GM19452 (cell line): ENCODE data around the gene RIMBP2.

Experiments used
- ATAC-seq: cut with Tn5 transposase; IDR thresholded peaks from one replicate; pipeline ENCODE4 v1.9.1; 2021; ENCODE audit not compliant: unreplicated experiment

RIMBP2 gene

DNA sequence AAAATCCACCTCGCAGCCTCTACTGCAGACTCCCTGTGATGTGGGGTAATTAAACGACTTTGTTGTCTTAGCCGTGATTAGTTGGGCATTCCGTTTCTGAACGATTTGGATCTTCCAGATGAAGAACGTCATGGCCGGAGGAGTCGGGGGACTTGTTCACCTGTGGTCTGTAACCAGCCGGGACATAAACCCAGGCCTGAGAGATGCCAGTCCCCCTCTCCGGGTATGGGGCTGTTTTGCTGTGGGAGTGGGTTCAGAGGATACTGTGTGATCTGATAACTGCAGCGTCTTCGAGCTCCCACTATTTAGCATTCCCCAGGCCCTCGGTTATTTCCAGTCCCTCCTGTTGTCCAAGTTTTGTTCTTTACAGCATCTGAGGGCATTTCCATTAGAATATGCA is 282.3 kb downstream of the RIMBP2 start:
- no peak for ATAC-seq

DNA sequence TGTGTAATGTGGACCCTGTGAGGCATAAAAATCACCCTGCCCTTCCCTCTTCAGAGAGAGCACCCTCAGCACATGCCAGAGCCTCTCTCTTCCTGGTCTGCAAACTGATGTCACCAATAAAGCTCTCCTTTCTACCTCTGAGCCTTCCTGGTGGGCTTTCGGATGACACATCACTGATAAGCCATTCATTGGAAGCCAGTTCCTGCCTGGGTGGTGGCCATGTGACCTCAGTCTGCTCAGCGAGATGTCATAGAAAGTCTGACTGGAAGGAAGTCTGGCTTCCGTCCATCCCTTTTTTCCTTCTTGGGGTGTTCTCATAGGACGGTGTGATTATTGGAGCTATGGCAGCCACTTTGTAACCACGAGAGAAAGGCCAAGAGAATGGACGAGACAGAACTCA is 282.7 kb downstream of the RIMBP2 start:
- no peak for ATAC-seq

DNA sequence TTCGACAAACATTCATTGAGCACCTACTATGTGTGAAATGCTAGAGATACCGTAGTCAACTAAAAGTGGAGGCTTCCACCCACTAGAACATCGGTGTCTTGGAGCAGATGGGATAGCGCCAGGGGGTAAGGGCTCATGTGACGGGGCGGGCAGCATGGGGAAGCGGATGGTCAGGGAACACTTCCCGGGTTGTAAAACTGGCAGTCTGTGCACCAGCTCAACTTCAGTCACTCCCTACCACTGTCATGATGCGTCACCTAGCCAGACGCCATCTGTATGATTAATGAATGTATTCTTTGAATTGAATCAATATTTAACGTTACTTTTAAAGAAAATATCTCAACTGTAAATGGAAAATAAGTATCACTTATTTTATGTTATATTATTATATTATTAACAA is 284.9 kb downstream of the RIMBP2 start:
- no peak for ATAC-seq

DNA sequence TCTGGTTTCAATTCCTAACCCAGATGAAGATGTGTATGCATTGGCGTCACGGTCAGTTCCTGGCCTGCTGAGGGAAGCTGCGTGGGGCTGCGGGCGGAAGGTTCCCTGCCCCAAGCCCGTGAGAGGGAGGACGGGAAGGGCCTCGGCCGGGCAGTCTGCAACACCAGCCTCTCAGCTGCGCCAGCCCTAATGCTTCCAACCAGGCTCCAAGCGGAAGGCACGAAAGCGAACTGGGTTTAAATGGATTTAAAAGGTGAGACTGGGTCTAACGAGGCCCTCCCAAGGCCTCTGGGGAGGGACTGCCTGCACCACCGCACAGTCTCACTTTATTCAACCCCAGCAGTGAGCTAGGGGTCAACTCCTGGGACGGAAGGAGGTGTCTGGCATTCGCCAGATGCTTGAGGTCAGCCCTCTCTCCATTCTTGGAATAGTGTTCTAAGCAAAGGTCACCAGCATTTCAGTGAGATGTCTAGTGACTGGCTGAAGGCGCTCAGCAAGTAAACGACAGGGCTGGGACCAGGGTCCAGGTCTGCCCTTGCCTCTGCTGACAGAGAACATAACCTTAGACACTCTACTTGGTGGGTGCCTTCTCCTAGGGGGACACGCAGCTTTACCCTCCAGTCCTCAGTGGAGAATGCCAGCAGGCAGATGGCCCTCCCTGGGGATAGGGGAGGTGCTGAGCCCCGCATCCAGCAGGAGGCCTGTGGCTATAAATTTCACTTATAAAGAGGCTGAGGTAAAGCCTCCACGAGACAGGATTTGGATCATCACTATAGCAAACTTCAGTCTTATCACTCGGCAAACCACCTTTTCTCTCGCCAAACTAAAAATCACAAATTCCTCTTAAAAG is 286.2 kb downstream of the RIMBP2 start:
- no peak for ATAC-seq

DNA sequence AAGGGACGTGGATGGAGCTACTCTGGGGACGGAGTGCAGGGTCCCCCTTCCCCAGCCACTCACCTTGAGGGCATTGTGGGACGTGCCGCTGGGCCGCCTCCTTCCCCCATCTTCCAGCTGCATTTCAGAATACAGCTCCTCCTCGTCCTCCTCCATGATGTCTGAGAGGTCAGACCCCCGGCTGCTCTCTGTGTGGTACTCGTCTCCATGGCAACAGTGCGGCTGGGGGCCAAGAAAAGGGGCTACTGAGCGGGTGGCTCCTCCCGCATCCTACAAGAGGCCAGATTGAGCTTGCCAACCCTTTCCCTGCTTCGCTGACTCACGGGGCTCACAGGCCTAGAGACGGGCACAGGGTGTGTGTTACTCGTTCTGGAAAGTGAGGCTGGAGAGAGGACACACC is 288.0 kb downstream of the RIMBP2 start:
- no peak for ATAC-seq

DNA sequence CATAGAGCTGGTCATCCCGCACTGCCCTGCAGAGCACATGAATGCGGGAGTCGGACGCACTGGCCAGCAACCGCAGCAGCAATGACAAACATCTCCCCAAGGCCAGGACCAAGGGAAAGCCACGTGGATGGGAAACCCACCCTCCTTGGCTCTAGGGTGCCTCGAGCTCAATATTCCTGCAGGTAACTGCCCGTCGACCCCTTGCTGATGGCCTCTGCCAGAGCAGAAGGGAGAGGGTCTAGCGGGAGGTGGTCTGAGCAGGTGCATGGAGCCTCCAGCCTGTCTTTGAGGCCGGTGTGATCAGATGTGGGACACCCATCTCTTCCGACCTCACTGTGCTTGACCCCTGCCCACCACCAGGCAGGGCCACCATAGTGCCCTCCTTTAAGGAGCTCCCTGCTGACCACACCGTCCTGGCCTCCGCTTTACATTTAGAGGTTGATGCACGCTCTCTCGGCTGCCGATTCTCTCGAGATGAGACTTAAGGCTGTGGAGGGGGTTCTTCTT is 288.7 kb downstream of the RIMBP2 start:
- no peak for ATAC-seq

DNA sequence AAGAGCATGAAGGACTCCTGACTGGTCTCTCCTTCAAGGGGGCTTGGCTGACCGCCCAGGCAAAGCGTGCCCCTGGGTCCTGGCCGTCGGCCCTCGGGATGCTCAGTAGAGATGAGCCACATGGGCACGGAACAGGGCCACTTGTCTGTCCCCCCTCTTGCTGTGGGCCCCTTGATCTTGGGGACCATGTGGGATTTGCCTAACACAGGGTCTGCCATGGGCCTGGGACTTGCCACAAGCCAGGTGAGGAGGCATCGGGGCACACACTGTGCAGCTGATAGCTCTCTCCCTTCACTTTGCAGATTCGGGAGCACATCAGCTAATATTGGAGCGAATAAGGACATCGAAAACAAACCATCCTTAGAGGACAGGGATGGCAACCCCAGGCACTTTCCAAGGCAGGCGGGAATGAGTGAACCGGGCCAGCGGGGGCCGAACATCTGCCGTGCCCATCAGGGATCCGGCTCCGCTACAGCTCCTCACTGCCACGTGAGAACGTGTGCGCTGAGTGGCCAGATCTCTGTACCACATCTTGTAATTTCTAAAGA is 290.3 kb downstream of the RIMBP2 start:
- ATAC-seq = no peak

DNA sequence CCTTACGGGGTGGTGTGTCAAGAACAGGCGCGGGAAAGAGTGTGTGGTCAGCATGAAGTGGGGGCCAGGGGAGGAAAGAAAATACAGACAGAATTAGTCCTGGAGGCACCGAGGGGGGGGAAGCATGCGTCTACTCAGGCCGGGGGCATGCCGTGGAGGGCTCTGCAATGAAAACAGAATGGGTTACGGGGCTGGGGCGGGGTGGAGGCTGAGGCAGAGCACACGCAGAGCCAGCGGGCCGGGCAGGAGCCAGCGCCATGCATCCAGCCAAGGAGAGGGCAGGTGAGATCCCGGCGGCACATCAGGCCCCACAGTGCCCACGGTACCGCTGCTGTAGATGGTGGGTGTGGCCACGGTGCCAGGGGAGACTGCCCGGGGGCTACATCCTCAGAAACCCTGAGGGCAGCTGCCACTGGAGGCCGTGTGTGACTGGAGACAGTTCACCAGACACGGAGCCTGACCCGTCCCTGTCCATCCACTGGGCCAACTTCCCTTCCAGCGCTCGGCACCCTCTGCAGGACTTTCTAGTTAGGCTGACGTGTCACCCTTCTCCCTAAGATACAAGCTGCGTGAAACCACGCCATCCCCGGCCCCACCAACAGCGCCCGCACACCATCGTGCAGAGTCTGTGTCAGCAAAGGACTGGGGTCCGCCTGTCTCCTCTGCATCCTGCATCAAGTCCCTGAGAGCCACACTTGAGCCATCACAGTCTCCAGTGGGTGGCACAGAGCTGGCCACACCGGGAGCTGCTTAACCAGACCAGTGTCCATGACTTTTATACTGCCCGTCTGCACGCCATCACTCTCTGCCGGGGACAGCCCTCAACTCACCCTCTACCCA is 291.0 kb downstream of the RIMBP2 start:
- ATAC-seq = no peak

DNA sequence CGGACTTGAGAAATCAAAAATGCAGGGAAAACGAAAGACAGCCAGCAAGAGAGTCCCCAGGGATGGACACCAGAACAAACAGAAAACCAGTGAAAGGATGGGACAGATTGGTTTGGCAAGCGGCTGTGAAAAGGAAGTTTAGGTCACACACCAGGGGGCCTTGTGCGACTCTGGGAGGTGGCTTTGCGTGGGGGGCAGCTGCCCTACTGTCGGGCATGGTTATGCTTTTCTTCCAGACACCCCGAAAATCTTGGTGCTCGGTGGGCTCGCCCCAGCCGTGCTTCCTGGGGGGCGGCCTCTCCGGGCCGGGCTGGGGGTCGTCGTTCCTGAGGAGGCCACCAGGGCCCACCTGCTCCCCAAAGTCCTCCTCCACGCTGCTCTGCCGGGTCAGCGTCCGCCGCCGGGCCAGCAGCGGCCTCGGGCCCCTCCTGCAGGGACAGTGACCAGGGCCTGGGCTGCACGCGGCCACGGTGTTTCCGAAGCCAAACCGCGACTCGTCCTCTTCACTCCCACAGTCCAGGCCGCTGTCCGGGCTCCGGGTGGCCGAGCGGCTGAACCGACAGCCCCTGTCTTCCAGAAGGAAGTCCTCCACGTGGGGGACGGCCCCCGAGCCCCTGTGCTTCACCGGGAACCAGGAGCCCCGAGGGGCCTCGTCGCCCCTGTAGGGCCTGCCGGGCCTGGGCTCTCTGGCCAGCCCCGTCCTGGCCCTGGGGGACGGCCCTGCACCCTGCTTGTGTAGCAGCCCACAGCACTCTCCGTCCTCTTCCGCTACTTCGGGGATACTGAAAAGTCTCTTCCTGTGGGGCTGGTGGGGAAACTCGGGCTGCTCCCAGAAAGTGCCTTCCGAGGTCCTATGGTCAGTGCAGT is 291.9 kb downstream of the RIMBP2 start:
- ATAC-seq = no peak

DNA sequence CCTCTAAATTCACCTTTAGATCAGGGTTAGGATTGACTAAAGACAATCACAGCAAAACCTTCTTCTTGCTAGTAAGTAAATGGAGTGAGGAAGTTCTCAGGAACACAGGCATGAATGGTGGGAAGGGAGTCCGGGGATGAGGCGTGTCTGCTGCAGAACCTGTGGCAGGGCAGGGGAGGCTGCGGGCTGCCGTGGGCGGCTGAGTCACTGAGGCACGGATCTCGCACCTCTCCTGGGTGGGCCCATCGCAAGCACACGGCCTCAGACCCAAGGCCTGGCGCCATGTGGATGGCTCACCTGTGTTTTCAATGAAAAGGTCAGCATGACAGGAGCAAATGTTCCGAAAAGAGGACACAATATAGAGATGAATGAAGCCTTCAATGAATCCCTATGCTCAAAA is 293.0 kb downstream of the RIMBP2 start:
- ATAC-seq = no peak

DNA sequence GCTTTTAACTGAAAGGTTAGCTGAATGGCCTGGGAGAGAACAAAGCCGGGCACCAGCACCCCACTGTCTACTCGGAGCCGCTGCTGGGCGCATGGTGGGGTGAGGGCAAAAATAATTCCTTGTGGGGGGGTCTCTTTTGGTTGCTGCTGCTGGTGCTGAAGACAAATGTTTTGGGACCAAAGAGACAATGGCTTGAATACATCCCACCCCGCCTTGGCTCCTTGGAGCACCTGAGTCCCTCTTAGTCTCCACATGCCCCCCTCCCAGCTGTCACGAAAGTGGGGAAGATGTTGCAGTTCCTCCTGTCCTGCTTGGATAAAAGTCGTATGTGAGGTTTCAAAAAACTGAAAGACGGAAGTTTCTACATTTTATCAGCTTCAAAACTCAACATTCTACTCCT is 293.4 kb downstream of the RIMBP2 start:
- ATAC-seq = no peak

DNA sequence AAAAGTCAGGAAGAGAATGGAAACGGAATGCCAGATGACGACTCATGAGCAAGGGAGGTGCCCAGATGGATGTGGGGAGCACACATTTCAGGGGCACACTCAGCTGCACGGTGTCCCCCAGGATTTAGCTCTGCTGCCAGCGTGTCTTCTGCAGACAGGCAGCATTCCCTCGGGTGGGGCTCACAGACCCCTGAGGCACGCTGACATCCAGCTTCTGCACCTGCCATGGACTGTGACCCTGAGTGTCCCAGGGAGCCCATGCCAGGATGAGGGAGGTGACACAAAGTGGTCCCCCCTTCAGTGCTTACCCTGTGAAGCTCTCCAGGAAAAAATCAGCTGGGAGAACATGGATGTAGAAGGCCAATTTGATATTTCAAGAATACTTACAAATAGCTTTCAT is 294.2 kb downstream of the RIMBP2 start:
- no peak for ATAC-seq

DNA sequence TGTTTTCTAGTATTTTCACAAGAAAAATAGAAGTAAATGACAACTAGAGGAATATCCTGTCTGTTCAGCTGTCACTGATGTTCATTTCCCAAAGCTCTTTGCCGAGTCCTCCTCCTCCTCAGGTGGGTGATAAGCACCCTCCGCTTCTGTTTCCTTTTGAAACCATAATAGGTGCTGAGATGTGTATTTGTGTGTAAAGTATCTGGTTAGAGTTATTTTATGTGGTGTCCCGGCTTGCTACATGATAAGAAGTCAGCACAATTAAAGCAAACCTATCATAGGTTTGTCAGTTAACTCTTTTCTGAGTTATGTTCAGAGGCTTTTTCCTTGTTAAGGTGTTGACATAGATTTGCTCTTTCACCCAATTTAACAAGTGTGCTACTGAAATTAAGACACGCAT is 296.0 kb downstream of the RIMBP2 start:
- ATAC-seq = no peak

DNA sequence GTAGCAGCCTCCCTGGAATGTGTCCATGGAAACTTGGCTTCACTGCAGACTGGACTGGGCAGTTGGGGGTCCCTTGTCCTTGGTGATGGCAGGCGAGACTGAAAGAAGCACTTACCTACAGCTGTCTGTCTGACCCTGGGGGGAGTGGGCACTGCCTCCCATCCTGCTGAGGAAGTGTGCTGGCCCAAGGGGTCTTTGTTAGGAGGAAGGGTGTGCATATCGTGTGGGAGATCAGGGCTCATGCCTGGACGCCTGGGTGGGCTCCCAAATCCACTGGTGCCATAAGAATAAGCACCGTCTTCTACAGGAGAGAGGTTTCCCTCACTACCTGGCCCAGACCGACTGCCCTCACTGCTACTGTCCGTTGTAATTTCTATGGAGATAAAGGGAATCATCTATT is 297.0 kb downstream of the RIMBP2 start:
- ATAC-seq = no peak

DNA sequence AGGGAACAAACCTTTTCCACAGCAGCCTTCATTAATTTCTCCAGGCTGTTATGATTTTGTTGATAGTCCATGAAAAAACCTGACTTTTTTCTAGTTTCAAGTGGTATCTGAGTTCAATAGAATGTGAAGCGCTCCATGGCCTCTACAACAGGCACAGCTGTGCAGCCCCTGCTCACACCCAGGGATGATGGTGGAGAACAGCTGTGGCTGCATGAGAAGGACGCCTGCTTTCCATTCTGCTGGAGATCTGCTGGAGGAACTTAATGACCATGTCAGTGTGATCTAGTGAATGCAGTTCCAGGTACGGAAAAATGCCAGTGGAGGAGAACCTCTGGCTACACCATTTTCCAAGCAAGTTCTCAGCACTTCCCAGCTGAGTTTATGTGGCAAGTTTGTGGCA is 297.8 kb downstream of the RIMBP2 start:
- ATAC-seq = no peak

DNA sequence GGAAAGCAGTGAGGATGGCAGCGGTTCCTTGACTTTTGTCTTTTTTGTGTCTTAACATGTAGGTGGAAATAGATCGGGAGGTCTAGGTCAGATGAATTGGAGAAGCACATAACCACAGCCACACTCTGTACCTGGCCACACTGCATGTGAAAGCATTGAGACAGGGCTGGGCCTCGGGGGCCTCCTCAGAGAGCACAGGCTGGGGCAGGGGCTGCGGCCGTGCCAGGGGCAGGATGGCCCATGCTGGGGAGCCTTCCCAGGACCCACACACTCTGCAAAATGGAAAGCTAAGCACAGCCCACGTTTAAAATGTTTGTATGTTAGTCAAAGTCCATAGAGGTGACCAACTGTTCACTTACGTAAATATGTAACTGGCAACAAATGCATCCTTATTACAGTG is 301.7 kb downstream of the RIMBP2 start:
- no peak for ATAC-seq

DNA sequence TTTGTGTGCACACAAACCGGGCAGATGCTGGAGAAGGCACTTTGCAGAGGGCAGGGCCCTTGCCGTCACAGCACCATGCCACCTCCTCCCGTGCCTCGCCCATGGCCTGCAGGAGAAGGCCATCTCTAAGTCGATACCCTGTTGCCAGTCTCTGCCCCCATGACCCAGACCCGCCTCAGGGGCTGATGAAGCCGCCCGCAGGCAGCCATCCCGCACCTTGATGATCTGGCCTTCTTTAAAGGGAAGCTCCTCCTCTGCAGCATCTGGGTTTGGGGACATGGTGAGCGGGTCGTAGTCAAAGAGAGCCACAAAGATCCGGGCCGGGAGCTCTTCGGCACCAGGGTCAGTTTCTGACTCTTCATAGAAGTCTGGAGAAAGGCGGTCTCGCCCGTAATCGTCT is 302.2 kb downstream of the RIMBP2 start:
- no peak for ATAC-seq

DNA sequence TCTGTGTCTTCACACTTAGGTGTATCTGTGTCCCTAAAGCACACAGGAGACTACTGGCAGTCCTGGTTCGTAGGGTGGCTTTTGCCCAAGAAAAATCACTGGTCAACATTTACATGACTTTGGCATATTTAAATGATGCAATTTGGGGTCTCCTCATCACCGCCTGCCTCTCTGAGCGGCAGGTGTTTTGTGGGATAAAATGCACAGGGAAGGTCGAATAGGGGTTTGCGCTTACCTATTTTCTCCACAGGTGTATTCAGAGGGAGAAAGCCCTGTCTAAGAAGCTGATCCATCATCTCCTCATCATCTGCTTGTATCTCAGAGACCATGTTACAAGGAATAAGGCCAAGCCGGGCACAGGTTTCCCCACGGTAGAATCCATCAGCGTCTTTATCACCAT is 303.7 kb downstream of the RIMBP2 start:
- no peak for ATAC-seq

DNA sequence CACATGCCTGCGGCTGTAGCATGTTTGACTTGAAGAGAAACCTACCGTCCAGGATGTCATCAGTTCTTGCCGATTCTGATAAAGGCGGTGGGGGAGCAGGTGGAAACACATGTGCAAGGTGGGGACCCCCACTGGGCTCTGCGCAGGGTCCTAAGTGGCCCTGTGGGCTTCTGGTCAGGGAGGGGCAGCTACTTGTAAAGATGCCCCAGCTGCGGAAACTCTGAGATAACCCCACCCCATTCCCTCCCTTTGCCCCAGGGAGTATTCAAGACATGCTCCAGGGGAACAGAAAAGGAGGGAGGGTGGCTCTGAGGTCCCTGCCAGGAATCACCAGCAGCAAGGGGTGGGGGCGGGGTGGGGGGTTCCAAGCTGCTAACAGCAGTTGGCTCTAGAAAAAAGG is 310.8 kb downstream of the RIMBP2 start:
- no peak for ATAC-seq

DNA sequence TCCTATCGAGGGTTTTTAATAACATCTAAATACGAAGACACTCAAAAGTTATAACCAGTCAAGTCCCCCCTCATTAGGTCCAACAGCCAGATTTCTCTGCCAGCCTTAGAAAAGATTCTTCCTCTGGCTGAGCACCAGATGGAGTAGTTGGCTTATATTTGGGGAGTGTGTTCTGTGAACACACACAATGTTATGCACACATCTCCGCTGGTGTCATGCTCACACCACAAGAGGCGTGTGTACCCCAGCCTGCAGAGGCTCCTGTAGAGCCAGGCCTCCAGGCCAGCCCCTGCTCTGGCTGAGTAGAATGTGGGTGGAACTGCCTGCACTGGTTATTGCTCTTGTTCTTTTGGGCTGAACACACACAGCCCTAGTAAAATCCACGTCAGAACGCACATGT is 314.4 kb downstream of the RIMBP2 start:
- ATAC-seq = no peak
